SK-N-SH treated with all-trans-retinoic acid at 6 μM for 48 hours (cell line): ENCODE data around the gene PNMA3.

Source experiments
- ARNTL ChIP-seq: fragments of 450-650 bp; formaldehyde crosslinking; IDR thresholded peaks from 2 replicates; pipeline ENCODE4 v1.5.0; 2020; ENCODE audit warnings: low read depth, mild to moderate bottlenecking, moderate library complexity, borderline replicate concordance
- PPARA ChIP-seq: fragments of 250-450 bp; sonication (Bioruptor Pico); IDR thresholded peaks from 2 replicates; pipeline ENCODE4 v1.5.0; 2020; ENCODE audit warnings: mild to moderate bottlenecking, borderline replicate concordance
- RARB ChIP-seq: fragments of 250-450 bp; sonication (Bioruptor Pico); IDR thresholded peaks from 2 replicates; pipeline ENCODE4 v1.8.0; 2021; ENCODE audit warnings: mild to moderate bottlenecking, moderate library complexity
- TOX ChIP-seq: fragments of 250-450 bp; sonication (Bioruptor Pico); IDR thresholded peaks from 2 replicates; pipeline ENCODE4 v1.8.0; 2021; ENCODE audit warnings: mild to moderate bottlenecking, moderate library complexity, borderline replicate concordance
- ZFP3 ChIP-seq: fragments of 250-450 bp; sonication (Bioruptor Pico); IDR thresholded peaks from 2 replicates; pipeline ENCODE4 v1.5.0; 2020; ENCODE audit warnings: mild to moderate bottlenecking, moderate library complexity
- ZFP30 ChIP-seq: fragments of 450-650 bp; formaldehyde crosslinking; IDR thresholded peaks from 2 replicates; pipeline ENCODE4 v1.5.0; 2022; ENCODE audit warnings: mild to moderate bottlenecking, moderate library complexity
- TF ChIP-seq, protein P1 (sequence below): fragments of 250-450 bp; sonication (Bioruptor Pico); IDR thresholded peaks from 2 replicates; pipeline ENCODE4 v1.8.0; 2020; ENCODE audit warnings: mild to moderate bottlenecking, moderate library complexity, borderline replicate concordance

DNA sequence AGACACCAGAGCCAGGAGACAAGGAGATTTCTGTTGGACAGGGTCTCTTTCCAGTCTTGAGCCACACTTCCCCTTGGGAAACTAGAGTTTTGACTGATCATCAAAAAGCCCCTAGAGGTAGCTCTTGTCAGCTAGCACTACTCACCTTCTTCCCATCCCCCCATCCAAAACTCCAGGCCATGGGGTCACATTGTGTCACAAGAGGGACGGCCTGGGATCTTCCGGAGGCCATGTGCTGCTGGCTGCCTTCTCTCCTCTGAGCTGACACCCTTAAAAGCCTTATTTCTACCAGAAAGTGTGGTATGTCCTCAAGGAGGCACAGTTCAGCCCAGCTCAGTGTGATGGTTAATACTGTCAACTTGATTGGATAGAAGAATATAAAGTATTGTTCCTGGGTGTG, 7.8 kb downstream of the PNMA3 start:
- TF ChIP-seq ARNTL (CRISPR knock-in tag) (no peak), ZFP3 (no peak), ZFP30 (CRISPR knock-in tag) (no peak), PPARA (no peak), RARB (CRISPR knock-in tag) (no peak), TOX (CRISPR knock-in tag) (no peak)
- TF ChIP-seq, protein P1, sequence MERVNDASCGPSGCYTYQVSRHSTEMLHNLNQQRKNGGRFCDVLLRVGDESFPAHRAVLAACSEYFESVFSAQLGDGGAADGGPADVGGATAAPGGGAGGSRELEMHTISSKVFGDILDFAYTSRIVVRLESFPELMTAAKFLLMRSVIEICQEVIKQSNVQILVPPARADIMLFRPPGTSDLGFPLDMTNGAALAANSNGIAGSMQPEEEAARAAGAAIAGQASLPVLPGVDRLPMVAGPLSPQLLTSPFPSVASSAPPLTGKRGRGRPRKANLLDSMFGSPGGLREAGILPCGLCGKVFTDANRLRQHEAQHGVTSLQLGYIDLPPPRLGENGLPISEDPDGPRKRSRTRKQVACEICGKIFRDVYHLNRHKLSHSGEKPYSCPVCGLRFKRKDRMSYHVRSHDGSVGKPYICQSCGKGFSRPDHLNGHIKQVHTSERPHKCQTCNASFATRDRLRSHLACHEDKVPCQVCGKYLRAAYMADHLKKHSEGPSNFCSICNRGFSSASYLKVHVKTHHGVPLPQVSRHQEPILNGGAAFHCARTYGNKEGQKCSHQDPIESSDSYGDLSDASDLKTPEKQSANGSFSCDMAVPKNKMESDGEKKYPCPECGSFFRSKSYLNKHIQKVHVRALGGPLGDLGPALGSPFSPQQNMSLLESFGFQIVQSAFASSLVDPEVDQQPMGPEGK (CRISPR knock-in tag): no peak
